Heart right ventricle (tissue), 16 donors: ENCODE measurements around the gene RETREG2. TPM values are rescaled to one million over a fixed set of nuclear protein-coding genes. Genes with fewer than 3 reads are reported as not detected.

ENCODE experiments used
- ATAC-seq, 8 donors: fragments of 200-7000 bp; cut with Tn5 transposase; one replicate each; pipeline ENCODE4 v1.9.1; 2020; ENCODE audit warnings: mild to moderate bottlenecking in 8 of 8, moderate library complexity in 8 of 8, moderate number of reproducible peaks in 1 of 8
- DNase-seq, 2 donors: peaks; one replicate each; pipeline ENCODE4 v3.0.0-alpha.2; 2020
- H3K27ac ChIP-seq, 10 donors: fragments of 200-600 bp; sonication (generic) in 2 of 10; one replicate each; pipeline versions ENCODE4 v1.5.0 to v1.8.0; 2020 to 2022; ENCODE audit warnings: mild to moderate bottlenecking in 3 of 10
- H3K27me3 ChIP-seq, 7 donors: fragments of 200-600 bp; one replicate each; pipeline ENCODE4 v1.8.0; 2021 to 2022; ENCODE audit warnings: mild to moderate bottlenecking in 2 of 7
- H3K36me3 ChIP-seq, 9 donors: fragments of 200-600 bp; sonication (generic) in 1 of 9; one replicate each; pipeline versions ENCODE4 v1.5.0 to v1.8.0; 2020 to 2022; ENCODE audit warnings: mild to moderate bottlenecking in 2 of 9
- H3K4me1 ChIP-seq, 9 donors: fragments of 200-600 bp; sonication (generic) in 1 of 9; one replicate each; pipeline versions ENCODE4 v1.5.0 to v1.8.0; 2020 to 2022; ENCODE audit warnings: mild to moderate bottlenecking in 4 of 9
- H3K4me3 ChIP-seq, 10 donors: fragments of 200-600 bp; sonication (generic) in 2 of 10; one replicate each; pipeline versions ENCODE4 v1.5.0 to v1.8.0; 2020 to 2022; ENCODE audit warnings: mild to moderate bottlenecking in 7 of 10, moderate library complexity in 2 of 10
- H3K9me3 ChIP-seq, 11 donors: fragments of 200-600 bp in 10 of 11; sonication (generic) in 2 of 11; one replicate each; pipeline versions ENCODE4 v1.5.0 to v1.8.0; 2013 to 2022; ENCODE audit warnings: mild to moderate bottlenecking in 2 of 11, control low read depth in 1 of 11, moderate library complexity in 1 of 11
- CTCF ChIP-seq, 9 donors: fragments of 200-600 bp; sonication (generic) in 2 of 9; IDR thresholded peaks; one replicate each; pipeline versions ENCODE4 v1.5.0 to v1.8.0; 2021 to 2022; ENCODE audit warnings: antibody characterized with exemption in 9 of 9, mild to moderate bottlenecking in 5 of 9, moderate library complexity in 1 of 9
- WGBS, 2 donors: extraction: QIAGEN DNeasy Blood & Tissue Kit; methylation state at CpG; one replicate each; pipeline ENCODE4 v1.1.7; 2013; ENCODE audit warnings: inconsistent platforms in 1 of 2; 5-methylcytosine and 5-hydroxymethylcytosine counted together
- intact Hi-C, 10 donors: fragments of 100-400 bp; cut with DNase I; formaldehyde crosslinking; loops; one replicate each; pipeline versions ENCODE4 v1.11.1 to v1.14.2; 2022
- polyA plus RNA-seq, 2 donors: library from polyadenylated mRNA; stranded (reverse); fragments of 200-250 nt; gene quantifications; one replicate each; pipeline ENCODE4 v1.2.3, GENCODE V29; 2013
- total RNA-seq, 10 donors: library from RNA; stranded (reverse); fragmentation: NEBNext Ultra II Directional in 3 of 10; extraction: Animal tissue kit (Norgen Biotek cat#: 25700) in 3 of 10; gene quantifications; one replicate each; pipeline versions ENCODE4 v1.2.1 to v1.2.4, GENCODE V29; 2021 to 2023
- donor health status: Arrhythmogenic right ventricular cardiomyopathy.
- donor health status: ischemic (EF 13 %, LVEDD 7.1; RV severe dilation, severe dysfunction).
- donor health status: healthy with polysubstance abuse.
- donor health status: DM: no; HTN: yes; CAD: no.
- donor health status: DM: no; HTN: no; CAD: no.
- donor health status: ischemic (EF 25% LVEDD 6.9; RV normal size, moderate dysfunction).
- donor health status: ischemic (EF 25% LVEDD 5.7; RV mildly dilated, moderate dysfunction).
- donor health status: healthy.
- donor health status: DM: yes; HTN: yes; CAD: no.
- donor health status: Ischemic cardiomyopathy.
- donor health status: ischemic (EF 35%, LVEDD 5.7; RV mildly dilated, moderate dysfunction).
- donor health status: nonischemic (EF 11% LVEDD 7.7; RV severe dilation, severe dysfunction).
- donor health status: DM: yes; HTN: yes; CAD: no.
- donor health status: PGD.
- donor health status: ischemic (EF 29% LVEDD 5.4; RV normal size, mild dysfunction).
- donor health status: nonischemic (EF 23%, LVEDD 6.1; RV moderate dilation, normal function).

The RETREG2 gene
- total and polyA plus RNA-seq, 12 donors: 11.3 to 47.3 (median 30.6) TPM

DNA sequence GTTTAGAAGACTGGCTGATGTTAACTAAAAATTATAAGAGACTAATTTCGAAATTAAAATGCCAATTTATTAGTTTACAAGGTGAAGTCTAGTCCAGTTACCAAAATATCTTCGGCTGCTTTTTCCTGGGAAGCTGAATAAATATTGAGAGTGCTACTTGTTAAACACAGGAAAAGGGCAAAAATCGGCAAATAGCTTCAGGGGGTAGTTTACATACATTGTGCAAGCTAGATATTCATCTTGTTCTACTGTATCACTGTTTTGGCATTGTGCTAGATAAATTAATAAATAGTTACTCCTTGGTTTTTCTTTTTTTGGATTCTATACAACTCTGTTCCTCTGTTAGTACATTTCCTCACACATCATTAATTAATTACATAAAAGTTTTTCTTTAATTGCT, 46.7 kb upstream of the RETREG2 start:
- ATAC-seq: no peak
- intact Hi-C loops: no loop called here
- H3K4me1 ChIP-seq: peaks cover 0 to 31% (median 3%) of the 10 kb centered on the region in 9 donors
- no peaks in the 10 kb centered on the region for H3K27me3 ChIP-seq
- peaks cover 0 to 5% (median 0%) of the 10 kb centered on the region in 9 donors for H3K36me3 ChIP-seq
- no peak for TF ChIP-seq CTCF (IDR thresholded peaks at IDR 0.05)
- DNase-seq: no peak
- no peak overlapping the region for H3K4me3 ChIP-seq
- WGBS, 2 donors: 82 to 87% methylated on average over 3 of the region's 3 CpGs
- no peaks in the 10 kb centered on the region for H3K9me3 ChIP-seq
- H3K27ac ChIP-seq: no peak overlapping the region

DNA sequence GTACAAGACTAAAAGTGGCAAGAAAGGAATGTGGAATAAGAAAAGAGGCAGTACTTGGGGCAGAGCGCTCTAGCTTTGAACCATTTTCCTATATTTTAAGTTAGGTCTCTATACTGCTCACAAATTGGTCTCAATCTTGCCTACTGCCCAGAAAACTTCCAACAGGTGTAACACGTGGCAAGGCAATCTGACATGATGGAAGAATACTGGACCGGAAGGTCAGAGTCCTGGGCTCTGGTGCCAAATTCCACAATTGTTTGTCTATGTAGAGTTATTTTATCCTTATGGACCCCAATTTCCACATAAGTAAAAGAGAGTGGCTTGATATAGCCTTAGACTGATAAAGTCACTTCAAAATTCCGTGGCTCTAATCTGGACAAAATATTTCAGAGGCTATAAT, 46.3 kb upstream of the RETREG2 start:
- H3K4me3 ChIP-seq: no peak overlapping the region
- WGBS, 2 donors: 79 to 84% methylated on average over 4 of the region's 4 CpGs
- intact Hi-C loops: no loop called here
- peaks cover 0 to 5% (median 0%) of the 10 kb centered on the region in 9 donors for H3K36me3 ChIP-seq
- TF ChIP-seq CTCF (IDR thresholded peaks at IDR 0.05): no peak
- no peaks in the 10 kb centered on the region for H3K9me3 ChIP-seq
- H3K27me3 ChIP-seq: no peaks in the 10 kb centered on the region
- DNase-seq (no peak), ATAC-seq (no peak)
- peaks cover 0 to 27% (median 3%) of the 10 kb centered on the region in 9 donors for H3K4me1 ChIP-seq
- no peak overlapping the region for H3K27ac ChIP-seq

- no peak overlapping the region for H3K27ac ChIP-seq
- no peaks in the 10 kb centered on the region for H3K27me3 ChIP-seq
- no peak for TF ChIP-seq CTCF (IDR thresholded peaks at IDR 0.05)
- no peak overlapping the region for H3K4me3 ChIP-seq
- ATAC-seq (no peak), DNase-seq (no peak)
- intact Hi-C loops: no loop called here
- H3K36me3 ChIP-seq: peaks cover 0 to 18% (median 0%) of the 10 kb centered on the region in 9 donors
- WGBS, 2 donors: 91 to 95% methylated on average over 4 of the region's 4 CpGs
- no peaks in the 10 kb centered on the region for H3K9me3 ChIP-seq
- peaks cover 0 to 6% (median 0%) of the 10 kb centered on the region in 9 donors for H3K4me1 ChIP-seq
Measured at GRCh38 chr2:219133976-219134375, 44.1 kb upstream of the RETREG2 start.

- DNase-seq (no peak), ATAC-seq (no peak)
- no peak overlapping the region for H3K27ac ChIP-seq
- intact Hi-C loops: no loop called here
- H3K9me3 ChIP-seq: peaks cover 0 to 6% (median 0%) of the 10 kb centered on the region in 11 donors
- no peak for TF ChIP-seq CTCF (IDR thresholded peaks at IDR 0.05)
- H3K27me3 ChIP-seq: no peaks in the 10 kb centered on the region
- peaks cover 0 to 78% (median 19%) of the 10 kb centered on the region in 9 donors for H3K36me3 ChIP-seq
- H3K4me3 ChIP-seq: no peak overlapping the region
- H3K4me1 ChIP-seq: no peaks in the 10 kb centered on the region
- 95 to 98% methylated on average over 3 of the region's 3 CpGs for WGBS, 2 donors
Measured at GRCh38 chr2:219140722-219141121, 37.4 kb upstream of the RETREG2 start.
